ENCODE measurements around the gene NWD2. TPM values are rescaled to one million over a fixed set of nuclear protein-coding genes. Genes with fewer than 3 reads are reported as not detected.

NWD2 gene
- total and polyA plus RNA-seq, 10 donors, result 0.05 TPM; not detected in 9

GRCh38 chr4:37461801-37462200 lies 217.3 kb downstream of the NWD2 start:
- DNase-seq, result no peak
- no peak overlapping the region for H3K4me3 ChIP-seq
- no peak for TF ChIP-seq POLR2AphosphoS5 (IDR thresholded peaks at IDR 0.05)
- TF ChIP-seq, protein P1, sequence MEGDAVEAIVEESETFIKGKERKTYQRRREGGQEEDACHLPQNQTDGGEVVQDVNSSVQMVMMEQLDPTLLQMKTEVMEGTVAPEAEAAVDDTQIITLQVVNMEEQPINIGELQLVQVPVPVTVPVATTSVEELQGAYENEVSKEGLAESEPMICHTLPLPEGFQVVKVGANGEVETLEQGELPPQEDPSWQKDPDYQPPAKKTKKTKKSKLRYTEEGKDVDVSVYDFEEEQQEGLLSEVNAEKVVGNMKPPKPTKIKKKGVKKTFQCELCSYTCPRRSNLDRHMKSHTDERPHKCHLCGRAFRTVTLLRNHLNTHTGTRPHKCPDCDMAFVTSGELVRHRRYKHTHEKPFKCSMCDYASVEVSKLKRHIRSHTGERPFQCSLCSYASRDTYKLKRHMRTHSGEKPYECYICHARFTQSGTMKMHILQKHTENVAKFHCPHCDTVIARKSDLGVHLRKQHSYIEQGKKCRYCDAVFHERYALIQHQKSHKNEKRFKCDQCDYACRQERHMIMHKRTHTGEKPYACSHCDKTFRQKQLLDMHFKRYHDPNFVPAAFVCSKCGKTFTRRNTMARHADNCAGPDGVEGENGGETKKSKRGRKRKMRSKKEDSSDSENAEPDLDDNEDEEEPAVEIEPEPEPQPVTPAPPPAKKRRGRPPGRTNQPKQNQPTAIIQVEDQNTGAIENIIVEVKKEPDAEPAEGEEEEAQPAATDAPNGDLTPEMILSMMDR (IDR thresholded peaks at IDR 0.05 in 8 of 11, conservative IDR thresholded peaks at IDR 0.05 in 3 of 11), result no peak
- no peak for TF ChIP-seq POLR2A (IDR thresholded peaks at IDR 0.05)
- intact Hi-C loops (cut with DNase I; ENCODE audit: low total_unique reads), result no loop called here
- no peaks in the 10 kb centered on the region for H3K4me1 ChIP-seq
- peaks cover 0 to 3% (median 0%) of the 10 kb centered on the region in 8 donors for H3K9me3 ChIP-seq
- no peak overlapping the region for H3K27ac ChIP-seq
- 71 to 91% (median 77%) methylated on average over 1 of the region's 1 CpG for whole genome bisulfite sequencing, 5 donors
- peaks cover 0 to 21% (median 3%) of the 10 kb centered on the region in 7 donors for H3K27me3 ChIP-seq (replicated peaks in 1 of 7)
- no peaks in the 10 kb centered on the region for H3K36me3 ChIP-seq

GRCh38 chr4:37463033-37463856 lies 218.7 kb downstream of the NWD2 start:
- H3K27ac ChIP-seq, result no peak overlapping the region
- intact Hi-C loops (cut with DNase I; ENCODE audit: low total_unique reads), result no loop called here
- no peaks in the 10 kb centered on the region for H3K36me3 ChIP-seq
- H3K9me3 ChIP-seq, result peaks cover 0 to 3% (median 0%) of the 10 kb centered on the region in 8 donors
- peaks cover 0 to 11% (median 0%) of the 10 kb centered on the region in 7 donors for H3K27me3 ChIP-seq (replicated peaks in 1 of 7)
- H3K4me3 ChIP-seq, result no peak overlapping the region
- no peaks in the 10 kb centered on the region for H3K4me1 ChIP-seq
- 71 to 86% (median 84%) methylated on average over 5 of the region's 5 CpGs for WGBS, 5 donors
- no peak for DNase-seq
- TF ChIP-seq, protein P1 (IDR thresholded peaks at IDR 0.05 in 8 of 11, conservative IDR thresholded peaks at IDR 0.05 in 3 of 11), result no peak
- no peak for TF ChIP-seq POLR2AphosphoS5 (IDR thresholded peaks at IDR 0.05)
- TF ChIP-seq POLR2A (IDR thresholded peaks at IDR 0.05), result no peak

DNA sequence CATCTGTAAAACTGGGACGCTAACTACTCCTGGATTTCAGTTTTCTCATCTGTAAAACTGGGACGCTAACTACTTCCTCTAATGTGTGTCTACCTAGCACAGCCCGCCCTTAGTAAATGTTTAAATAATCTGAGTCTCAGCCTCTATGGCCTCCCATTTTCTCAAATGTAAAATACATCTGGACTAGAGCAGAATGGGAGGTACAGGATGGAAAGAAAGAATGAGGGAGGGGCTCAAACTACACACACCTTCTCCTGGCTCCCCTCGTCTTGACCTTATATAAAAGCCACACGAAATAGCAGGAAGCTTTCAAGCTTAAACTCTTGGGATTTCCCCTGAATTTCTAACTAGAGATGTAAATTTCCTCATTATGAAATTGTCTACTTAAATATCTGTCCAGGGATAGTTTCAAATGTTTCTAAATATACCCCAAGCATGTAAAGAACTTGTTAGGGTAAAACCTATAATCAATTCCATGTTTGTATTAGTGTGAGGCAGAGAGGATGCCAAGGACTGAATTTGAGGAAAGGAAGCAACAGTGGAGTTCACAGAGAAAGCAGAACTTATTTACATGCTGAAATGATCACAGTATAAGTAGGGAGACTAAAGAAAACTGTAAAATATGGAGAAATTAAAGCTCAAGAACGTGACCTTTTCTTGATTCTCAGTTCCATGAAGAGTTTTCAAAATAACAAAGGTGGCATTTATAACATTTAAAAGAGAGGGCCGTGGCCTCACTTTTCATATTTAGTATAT lies 220.0 kb downstream of the NWD2 start:
- Histone ChIP-seq H3K36me3 (no peaks in the 10 kb centered on the region), H3K9me3 (peaks cover 0 to 3% (median 0%) of the 10 kb centered on the region in 8 donors), H3K27me3 (replicated peaks in 1 of 7) (peaks cover 0 to 8% (median 0%) of the 10 kb centered on the region in 7 donors), H3K27ac (no peak overlapping the region), H3K4me1 (no peaks in the 10 kb centered on the region), H3K4me3 (no peak overlapping the region)
- DNase-seq, result no peak
- TF ChIP-seq POLR2AphosphoS5 (IDR thresholded peaks at IDR 0.05) (no peak), POLR2A (IDR thresholded peaks at IDR 0.05) (no peak)
- TF ChIP-seq, protein P1 (IDR thresholded peaks at IDR 0.05 in 8 of 11, conservative IDR thresholded peaks at IDR 0.05 in 3 of 11), result no peak
- intact Hi-C loops (cut with DNase I; ENCODE audit: low total_unique reads), result no loop called here
- 62 to 72% (median 65%) methylated on average over 7 of the region's 7 CpGs for WGBS, 5 donors

DNA sequence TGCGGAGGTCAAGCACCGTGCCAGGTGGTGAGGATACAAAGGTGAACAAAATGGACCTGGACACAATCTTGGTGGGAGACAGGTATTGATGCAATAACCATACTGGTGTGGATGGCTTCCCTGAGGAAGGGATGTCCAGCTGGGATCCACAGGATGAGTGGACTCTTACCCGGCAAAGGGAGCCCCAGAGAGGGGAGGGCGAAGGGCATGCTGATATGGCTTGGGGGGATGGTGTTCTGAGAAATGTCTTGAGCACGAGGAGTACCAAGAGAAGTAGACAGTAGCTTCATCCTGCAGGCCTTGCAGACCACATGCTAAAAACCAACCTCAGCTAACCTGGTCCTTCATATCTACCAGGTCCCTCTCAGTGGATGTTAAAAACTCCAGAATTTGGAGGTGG lies 220.8 kb downstream of the NWD2 start:
- Histone ChIP-seq H3K4me1 (no peaks in the 10 kb centered on the region), H3K9me3 (no peaks in the 10 kb centered on the region), H3K4me3 (no peak overlapping the region), H3K36me3 (no peaks in the 10 kb centered on the region), H3K27ac (no peak overlapping the region), H3K27me3 (replicated peaks in 1 of 7) (peaks cover 0 to 8% (median 0%) of the 10 kb centered on the region in 7 donors)
- intact Hi-C loops (cut with DNase I; ENCODE audit: low total_unique reads), result no loop called here
- TF ChIP-seq, protein P1 (IDR thresholded peaks at IDR 0.05 in 8 of 11, conservative IDR thresholded peaks at IDR 0.05 in 3 of 11), result no peak
- TF ChIP-seq POLR2AphosphoS5 (IDR thresholded peaks at IDR 0.05) (no peak), POLR2A (IDR thresholded peaks at IDR 0.05) (no peak)
- WGBS, 5 donors, result 77 to 91% (median 84%) methylated on average over 5 of the region's 5 CpGs
- no peak for DNase-seq

Data from spleen (tissue), 11 donors.